RWPE1 (cell line): ENCODE data around the gene SAP30.

Experiments used
- CTCF ChIA-PET: fragments of 350-600 bp; sonication (Branson Sonifier 250); formaldehyde crosslinking; extraction: SDS; loops from one replicate; lab custom pipeline; 2021; lab: Yijun Ruan, JAX
- POLR2A ChIA-PET: fragments of 400-600 bp; formaldehyde crosslinking; extraction: SDS; loops from one replicate; lab custom pipeline; 2020; ENCODE audit warnings: antibody characterized with exemption; ENCODE audit not compliant: low non-redundant PET; lab: Yijun Ruan, JAX
- DNase-seq: peaks from one replicate; pipeline ENCODE4 v3.0.0; 2012; ENCODE audit warnings: low spot score
- H3K27ac ChIP-seq: fragments of 450-650 bp; 2 replicates; pipeline ENCODE4 v1.5.1; 2017
- CTCF ChIP-seq: fragments of 450-650 bp; conservative IDR thresholded peaks from 2 replicates; pipeline ENCODE4 v1.5.1; 2017; ENCODE audit warnings: low read depth, mild to moderate bottlenecking

SAP30 gene

DNA sequence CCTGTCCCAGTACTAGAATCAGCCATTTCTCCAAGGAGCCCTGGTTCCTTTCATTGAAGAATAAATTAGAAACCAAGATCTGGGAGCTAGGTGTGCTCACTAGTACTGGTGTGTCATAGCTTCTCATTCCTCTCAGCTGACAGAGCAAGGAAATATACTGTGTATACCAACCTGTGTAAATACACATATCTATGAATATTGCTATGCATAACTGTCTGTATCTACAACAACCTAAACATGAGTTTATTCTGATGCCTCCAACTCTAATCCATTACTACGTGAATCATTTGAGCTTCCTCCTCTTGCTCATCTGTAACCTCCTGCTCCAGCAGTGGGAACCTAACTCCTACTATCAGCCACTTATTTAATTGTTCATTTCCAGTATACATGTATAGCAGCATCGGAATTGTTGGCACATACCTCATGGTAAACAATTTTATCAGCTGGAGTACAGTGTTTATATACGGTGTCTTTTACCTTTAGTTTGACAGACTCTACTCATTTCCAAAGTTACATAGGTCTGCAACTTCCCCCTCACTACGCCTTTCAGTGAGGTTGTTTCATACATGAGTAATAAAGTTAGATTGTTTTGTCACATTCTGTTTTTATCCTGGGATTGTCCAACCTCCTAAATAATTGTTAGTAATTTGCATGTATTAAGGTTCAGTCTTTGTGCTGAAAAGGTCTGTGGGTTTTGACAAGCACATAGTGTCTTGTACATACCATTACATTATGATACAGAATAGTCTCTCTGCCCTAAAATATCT is 35.3 kb downstream of the SAP30 start:
- DNase-seq: no peak
- POLR2A ChIA-PET: no interaction called here
- CTCF ChIA-PET: interaction anchor here (0.5 to 0.6 kb wide), 3 partner anchors 21 to 1205 kb away, joined by 3 to 4 read pairs (median 3); no protein-coding TSS in a partner anchor
- H3K27ac ChIP-seq: no peak overlapping the region
- TF ChIP-seq CTCF: no peak

DNA sequence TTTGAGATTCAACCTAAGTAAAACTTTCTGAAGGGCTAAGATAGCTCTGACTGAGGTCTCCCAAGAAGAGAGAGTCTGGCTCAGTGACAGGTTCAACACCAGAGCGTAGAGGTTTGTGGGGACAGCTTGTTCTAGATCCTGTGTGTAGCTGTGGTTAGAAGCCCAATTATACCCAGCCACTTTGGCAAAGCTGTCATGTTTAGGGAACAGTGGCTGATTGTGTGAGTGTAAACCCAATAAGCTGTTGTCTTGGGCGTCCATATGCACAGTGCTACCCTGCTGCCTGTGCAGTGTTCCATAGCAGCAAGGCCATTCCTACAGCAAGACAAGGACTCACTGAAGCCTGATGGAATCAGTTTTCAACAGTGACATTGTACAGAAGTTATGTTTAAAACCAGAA is 39.3 kb downstream of the SAP30 start:
- H3K27ac ChIP-seq: no peak overlapping the region
- no peak for TF ChIP-seq CTCF
- ChIA-PET POLR2A (no interaction called here), CTCF (interaction anchor here (1.3 kb wide), 1 partner anchor 91 kb away, joined by 5 read pairs; no protein-coding TSS in a partner anchor)
- no peak for DNase-seq

DNA sequence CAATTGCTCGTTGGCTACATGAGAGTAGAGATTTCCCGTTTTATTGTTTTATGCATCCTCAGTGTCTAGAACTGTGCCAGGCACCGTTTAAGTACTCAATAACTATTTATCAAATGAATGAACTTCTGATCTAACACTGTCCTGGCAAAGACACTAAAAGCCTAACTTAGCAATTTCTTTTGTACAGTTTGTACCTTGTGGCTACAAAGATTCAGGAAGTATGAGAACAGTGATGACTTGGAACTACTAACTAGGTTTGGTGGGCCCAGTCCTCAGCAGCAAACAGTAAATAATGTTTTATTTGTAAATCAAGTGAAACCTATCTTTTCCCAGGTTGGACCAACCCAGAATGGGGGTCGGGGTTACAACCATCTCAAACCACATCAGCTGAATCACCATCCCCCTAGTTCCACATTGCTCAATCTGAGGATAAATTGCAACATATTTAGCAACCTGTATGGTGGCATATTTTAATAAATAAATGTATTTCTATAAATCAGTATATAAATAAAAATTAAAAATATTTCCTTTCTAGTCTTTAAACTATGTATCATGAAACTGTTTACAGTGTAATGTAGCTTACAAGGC is 40.4 kb downstream of the SAP30 start:
- ChIA-PET CTCF (interaction anchor here (0.9 kb wide), 1 partner anchor 9 kb away, joined by 4 read pairs; no protein-coding TSS in a partner anchor), POLR2A (no interaction called here)
- no peak for TF ChIP-seq CTCF
- H3K27ac ChIP-seq: no peak overlapping the region
- DNase-seq: no peak

DNA sequence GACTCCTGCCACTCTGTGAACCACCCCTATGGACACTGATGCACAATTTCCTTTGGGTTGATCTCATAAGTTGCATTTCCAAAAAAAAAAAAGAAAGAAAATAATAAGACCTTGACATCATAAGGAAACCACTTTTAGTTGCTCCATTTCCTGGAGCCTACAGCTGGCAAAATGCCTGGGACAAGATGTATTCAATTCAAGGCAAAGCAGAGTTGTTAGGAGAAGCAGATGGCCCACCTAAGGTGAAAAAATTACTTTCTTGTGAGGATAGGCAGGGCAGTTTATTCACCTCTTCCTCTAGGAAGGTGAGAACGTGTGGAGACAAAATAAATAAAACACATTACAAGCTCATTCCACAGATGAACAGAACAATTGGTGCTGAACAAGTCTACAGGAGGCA is 42.3 kb downstream of the SAP30 start:
- TF ChIP-seq CTCF: no peak
- H3K27ac ChIP-seq: no peak overlapping the region
- no peak for DNase-seq
- ChIA-PET CTCF (interaction anchor here (0.7 to 1.1 kb wide), 2 partner anchors 10 to 95 kb away, joined by 4 read pairs; no protein-coding TSS in a partner anchor), POLR2A (no interaction called here)

- no peak for TF ChIP-seq CTCF
- ChIA-PET CTCF (no interaction called here), POLR2A (no interaction called here)
- no peak overlapping the region for H3K27ac ChIP-seq
- DNase-seq: no peak
Measured at GRCh38 chr4:173414456-173414855, 43.7 kb downstream of the SAP30 start.

- H3K27ac ChIP-seq: no peak overlapping the region
- peak; percentile 20 for DNase-seq
- no peak for TF ChIP-seq CTCF
- CTCF ChIA-PET: no interaction called here
- POLR2A ChIA-PET: no interaction called here
Measured at GRCh38 chr4:173415092-173415491, 44.3 kb downstream of the SAP30 start.
